Measurements from ENCODE around the gene SENP2. TPM values are rescaled to one million over a fixed set of nuclear protein-coding genes. Genes with fewer than 3 reads are reported as not detected.
A peak's percentile ranks its signal among the peaks of the same experiment; 100 is the strongest.
"Not testable (repeated sequence)": the region's sequence is repeated elsewhere in the genome, so short reads cannot be mapped to it uniquely, and the experiment has no call there.

The SENP2 gene
- total RNA-seq, 1 experiment from 2014 or later: 52.7 TPM

DNA sequence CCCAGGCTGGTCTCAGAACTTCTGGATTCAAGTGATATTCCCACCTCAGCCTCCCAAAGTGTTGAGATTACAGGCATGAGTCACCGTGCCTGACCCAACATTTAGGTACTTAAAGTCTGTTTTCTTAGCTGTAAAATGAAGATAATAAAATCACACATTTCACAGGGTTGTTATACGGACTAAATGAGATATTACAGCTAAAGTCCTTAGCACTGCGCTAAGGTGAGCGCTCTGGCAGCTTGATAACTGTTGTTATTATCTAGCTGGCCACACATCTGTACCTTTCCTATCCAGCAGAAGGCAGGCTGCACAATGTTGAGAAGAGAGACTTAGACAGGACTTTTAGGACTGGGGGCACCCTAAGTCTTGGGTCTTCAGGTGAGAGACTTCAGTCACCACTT is 31.0 kb upstream of the SENP2 start:
- ATAC-seq (no peak), DNase-seq (ENCODE audit: low read depth, low spot score) (no peak)
- H3K4me1 ChIP-seq (ENCODE audit: control insufficient read depth, insufficient read depth, low read length): peaks cover 47% of the 10 kb centered on the region
- no peak for TF ChIP-seq POLR2AphosphoS5 (IDR thresholded peaks at IDR 0.05; ENCODE audit: low read depth, low read length)
- no peak for TF ChIP-seq TCF7L2 (IDR thresholded peaks at IDR 0.05; ENCODE audit: low read depth, low read length)
- TF ChIP-seq SIN3A (IDR thresholded peaks at IDR 0.05; ENCODE audit: borderline replicate concordance, insufficient read depth, low read depth, low read length): no peak
- TF ChIP-seq, protein P1, sequence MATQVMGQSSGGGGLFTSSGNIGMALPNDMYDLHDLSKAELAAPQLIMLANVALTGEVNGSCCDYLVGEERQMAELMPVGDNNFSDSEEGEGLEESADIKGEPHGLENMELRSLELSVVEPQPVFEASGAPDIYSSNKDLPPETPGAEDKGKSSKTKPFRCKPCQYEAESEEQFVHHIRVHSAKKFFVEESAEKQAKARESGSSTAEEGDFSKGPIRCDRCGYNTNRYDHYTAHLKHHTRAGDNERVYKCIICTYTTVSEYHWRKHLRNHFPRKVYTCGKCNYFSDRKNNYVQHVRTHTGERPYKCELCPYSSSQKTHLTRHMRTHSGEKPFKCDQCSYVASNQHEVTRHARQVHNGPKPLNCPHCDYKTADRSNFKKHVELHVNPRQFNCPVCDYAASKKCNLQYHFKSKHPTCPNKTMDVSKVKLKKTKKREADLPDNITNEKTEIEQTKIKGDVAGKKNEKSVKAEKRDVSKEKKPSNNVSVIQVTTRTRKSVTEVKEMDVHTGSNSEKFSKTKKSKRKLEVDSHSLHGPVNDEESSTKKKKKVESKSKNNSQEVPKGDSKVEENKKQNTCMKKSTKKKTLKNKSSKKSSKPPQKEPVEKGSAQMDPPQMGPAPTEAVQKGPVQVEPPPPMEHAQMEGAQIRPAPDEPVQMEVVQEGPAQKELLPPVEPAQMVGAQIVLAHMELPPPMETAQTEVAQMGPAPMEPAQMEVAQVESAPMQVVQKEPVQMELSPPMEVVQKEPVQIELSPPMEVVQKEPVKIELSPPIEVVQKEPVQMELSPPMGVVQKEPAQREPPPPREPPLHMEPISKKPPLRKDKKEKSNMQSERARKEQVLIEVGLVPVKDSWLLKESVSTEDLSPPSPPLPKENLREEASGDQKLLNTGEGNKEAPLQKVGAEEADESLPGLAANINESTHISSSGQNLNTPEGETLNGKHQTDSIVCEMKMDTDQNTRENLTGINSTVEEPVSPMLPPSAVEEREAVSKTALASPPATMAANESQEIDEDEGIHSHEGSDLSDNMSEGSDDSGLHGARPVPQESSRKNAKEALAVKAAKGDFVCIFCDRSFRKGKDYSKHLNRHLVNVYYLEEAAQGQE (IDR thresholded peaks at IDR 0.05; ENCODE audit: insufficient read depth in 1 of 2, low read depth in 2 of 2, low read length in 1 of 2): no peak
- TF ChIP-seq, protein P2, sequence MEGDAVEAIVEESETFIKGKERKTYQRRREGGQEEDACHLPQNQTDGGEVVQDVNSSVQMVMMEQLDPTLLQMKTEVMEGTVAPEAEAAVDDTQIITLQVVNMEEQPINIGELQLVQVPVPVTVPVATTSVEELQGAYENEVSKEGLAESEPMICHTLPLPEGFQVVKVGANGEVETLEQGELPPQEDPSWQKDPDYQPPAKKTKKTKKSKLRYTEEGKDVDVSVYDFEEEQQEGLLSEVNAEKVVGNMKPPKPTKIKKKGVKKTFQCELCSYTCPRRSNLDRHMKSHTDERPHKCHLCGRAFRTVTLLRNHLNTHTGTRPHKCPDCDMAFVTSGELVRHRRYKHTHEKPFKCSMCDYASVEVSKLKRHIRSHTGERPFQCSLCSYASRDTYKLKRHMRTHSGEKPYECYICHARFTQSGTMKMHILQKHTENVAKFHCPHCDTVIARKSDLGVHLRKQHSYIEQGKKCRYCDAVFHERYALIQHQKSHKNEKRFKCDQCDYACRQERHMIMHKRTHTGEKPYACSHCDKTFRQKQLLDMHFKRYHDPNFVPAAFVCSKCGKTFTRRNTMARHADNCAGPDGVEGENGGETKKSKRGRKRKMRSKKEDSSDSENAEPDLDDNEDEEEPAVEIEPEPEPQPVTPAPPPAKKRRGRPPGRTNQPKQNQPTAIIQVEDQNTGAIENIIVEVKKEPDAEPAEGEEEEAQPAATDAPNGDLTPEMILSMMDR (IDR thresholded peaks at IDR 0.05): no peak
- no peaks in the 10 kb centered on the region for H3K27me3 ChIP-seq (ENCODE audit: control insufficient read depth, insufficient read depth, low read length)
- in situ Hi-C loops (cut with HindIII; ENCODE audit: low pct_unique_long_range_greater_than_20kb, low sequenced_read_pairs): no loop called here
- H3K9me3 ChIP-seq (ENCODE audit: control insufficient read depth, insufficient read depth, low read depth, low read length): no peaks in the 10 kb centered on the region
- H3K27ac ChIP-seq (ENCODE audit: low read length): peak overlapping the region; percentile 67
- intact Hi-C loops (cut with micrococcal nuclease; ENCODE audit: unreplicated experiment): loop anchor here (10.0 kb wide), 2 partner anchors 90 to 200 kb away; no protein-coding TSS in a partner anchor
- ChIA-PET CTCF (interaction anchor here (0.7 kb wide), 1 partner anchor 13 kb away, joined by 5 read pairs; no protein-coding TSS in a partner anchor), POLR2A (no interaction called here)
- no peak overlapping the region for H3K4me3 ChIP-seq (ENCODE audit: low read depth in 2 of 2, low read length in 2 of 2)
- BruUV-seq (replicated peaks): no TSS peak
- H3K36me3 ChIP-seq (ENCODE audit: control insufficient read depth, insufficient read depth, low read length): no peaks in the 10 kb centered on the region

DNA sequence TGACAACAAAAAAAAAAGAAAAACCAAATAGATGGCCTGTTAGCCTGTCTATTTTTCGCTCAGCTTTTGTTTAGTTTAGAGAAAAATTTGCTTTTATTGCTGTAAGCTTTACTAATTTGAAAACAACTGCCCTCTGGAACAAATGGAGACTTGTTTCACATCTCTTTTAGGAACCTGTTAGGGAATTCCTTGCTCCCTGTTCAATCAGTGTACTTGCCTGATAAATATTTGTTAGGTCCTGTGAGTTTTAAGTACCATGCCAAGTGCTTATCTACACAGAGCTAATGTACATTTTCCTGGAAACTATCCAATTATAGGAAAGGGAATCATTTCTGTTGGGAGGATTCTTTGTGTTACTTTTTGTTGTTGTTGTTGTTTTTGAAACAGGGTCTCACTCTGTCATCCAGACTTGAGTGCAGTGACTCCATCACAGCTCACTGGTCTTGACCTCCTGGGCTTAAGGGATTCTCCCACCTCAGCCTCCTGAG is 30.2 kb upstream of the SENP2 start:
- in situ Hi-C loops (cut with HindIII; ENCODE audit: low pct_unique_long_range_greater_than_20kb, low sequenced_read_pairs) (no loop called here), intact Hi-C loops (cut with micrococcal nuclease; ENCODE audit: unreplicated experiment) (loop anchor here (10.0 kb wide), 2 partner anchors 91 to 201 kb away; no protein-coding TSS in a partner anchor)
- no TSS peak for BruUV-seq (replicated peaks)
- ChIA-PET CTCF (no interaction called here), POLR2A (no interaction called here)
- Histone ChIP-seq H3K9me3 (ENCODE audit: control insufficient read depth, insufficient read depth, low read depth, low read length) (no peaks in the 10 kb centered on the region), H3K4me3 (ENCODE audit: low read depth in 2 of 2, low read length in 2 of 2) (no peak overlapping the region), H3K36me3 (ENCODE audit: control insufficient read depth, insufficient read depth, low read length) (no peaks in the 10 kb centered on the region), H3K4me1 (ENCODE audit: control insufficient read depth, insufficient read depth, low read length) (peaks cover 42% of the 10 kb centered on the region), H3K27me3 (ENCODE audit: control insufficient read depth, insufficient read depth, low read length) (no peaks in the 10 kb centered on the region), H3K27ac (ENCODE audit: low read length) (peak overlapping the region; percentile 67; the same call in 1 of the 2 replicates)
- DNase-seq (ENCODE audit: low read depth, low spot score) (no peak), ATAC-seq (no peak)
- TF ChIP-seq, protein P2 (IDR thresholded peaks at IDR 0.05): no peak
- no peak for TF ChIP-seq SIN3A (IDR thresholded peaks at IDR 0.05; ENCODE audit: borderline replicate concordance, insufficient read depth, low read depth, low read length)
- TF ChIP-seq, protein P1 (IDR thresholded peaks at IDR 0.05; ENCODE audit: insufficient read depth in 1 of 2, low read depth in 2 of 2, low read length in 1 of 2): no peak
- no peak for TF ChIP-seq POLR2AphosphoS5 (IDR thresholded peaks at IDR 0.05; ENCODE audit: low read depth, low read length)
- no peak for TF ChIP-seq TCF7L2 (IDR thresholded peaks at IDR 0.05; ENCODE audit: low read depth, low read length)

DNA sequence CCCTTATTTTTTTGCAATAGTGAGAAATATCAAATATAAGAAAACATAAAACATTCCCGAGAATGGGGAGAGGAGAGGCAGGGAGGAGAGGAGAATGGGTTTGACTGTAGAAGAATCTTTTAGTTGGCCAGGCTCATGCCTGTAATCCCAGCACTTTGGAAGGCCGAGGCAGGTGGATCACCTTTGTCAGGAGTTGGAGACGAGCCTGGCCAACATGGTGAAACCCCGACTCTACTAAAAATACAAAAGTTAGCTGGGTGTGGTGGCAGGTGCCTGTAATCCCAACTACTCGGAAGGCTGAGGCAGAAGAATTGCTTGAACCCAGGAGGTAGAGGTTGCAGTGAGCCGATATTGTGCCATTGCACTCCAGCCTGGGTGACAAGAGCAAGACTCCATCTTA is 29.5 kb upstream of the SENP2 start:
- intact Hi-C loops (cut with micrococcal nuclease; ENCODE audit: unreplicated experiment): loop anchor here (10.0 kb wide), 2 partner anchors 92 to 202 kb away; no protein-coding TSS in a partner anchor
- POLR2A ChIA-PET; CTCF ChIA-PET; in situ Hi-C loops (cut with HindIII; ENCODE audit: low pct_unique_long_range_greater_than_20kb, low sequenced_read_pairs); H3K4me3 ChIP-seq (ENCODE audit: low read depth in 2 of 2, low read length in 2 of 2); H3K9me3 ChIP-seq (ENCODE audit: control insufficient read depth, insufficient read depth, low read depth, low read length); ATAC-seq; H3K36me3 ChIP-seq (ENCODE audit: control insufficient read depth, insufficient read depth, low read length); DNase-seq (ENCODE audit: low read depth, low spot score); H3K27me3 ChIP-seq (ENCODE audit: control insufficient read depth, insufficient read depth, low read length); BruUV-seq (replicated peaks): not testable (repeated sequence)
- peaks cover 42% of the 10 kb centered on the region for H3K4me1 ChIP-seq (ENCODE audit: control insufficient read depth, insufficient read depth, low read length)
- H3K27ac ChIP-seq (ENCODE audit: low read length): peak overlapping the region; percentile 67; the same call in 1 of the 2 replicates
